GOT3 (cell line): ENCODE results near the gene IRF9.

Source experiments
- DNase-seq: peaks from one replicate; lab custom pipeline; 2025; ENCODE audit warnings: mixed read lengths; lab: John Stamatoyannopoulos, UW

The IRF9 gene

GRCh38 chr14:24149302-24149969 lies 11.6 kb upstream of the IRF9 start:
- no peak for DNase-seq

- DNase-seq: no peak
These were observed 11.0 kb upstream of the IRF9 start for GRCh38 chr14:24150061-24150460.

- DNase-seq: no peak
These were observed 10.5 kb upstream of the IRF9 start for GRCh38 chr14:24150567-24150966.

DNA sequence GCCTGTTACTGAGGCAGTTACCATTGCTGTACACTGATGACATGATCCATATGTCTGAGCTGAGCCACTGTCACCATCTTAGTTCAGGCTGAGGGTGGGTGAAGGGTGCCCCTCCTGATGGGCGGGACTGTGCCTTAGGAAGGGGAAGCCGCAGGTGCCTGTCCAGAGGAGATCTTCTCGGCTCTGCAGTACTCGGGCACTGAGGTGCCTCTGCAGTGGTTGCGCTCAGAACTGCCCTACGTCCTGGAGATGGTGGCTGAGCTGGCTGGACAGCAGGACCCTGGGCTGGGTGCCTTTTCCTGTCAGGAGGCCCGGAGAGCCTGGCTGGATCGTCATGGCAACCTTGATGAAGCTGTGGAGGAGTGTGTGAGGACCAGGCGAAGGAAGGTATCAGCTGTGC lies 10.1 kb upstream of the IRF9 start:
- no peak for DNase-seq

DNA sequence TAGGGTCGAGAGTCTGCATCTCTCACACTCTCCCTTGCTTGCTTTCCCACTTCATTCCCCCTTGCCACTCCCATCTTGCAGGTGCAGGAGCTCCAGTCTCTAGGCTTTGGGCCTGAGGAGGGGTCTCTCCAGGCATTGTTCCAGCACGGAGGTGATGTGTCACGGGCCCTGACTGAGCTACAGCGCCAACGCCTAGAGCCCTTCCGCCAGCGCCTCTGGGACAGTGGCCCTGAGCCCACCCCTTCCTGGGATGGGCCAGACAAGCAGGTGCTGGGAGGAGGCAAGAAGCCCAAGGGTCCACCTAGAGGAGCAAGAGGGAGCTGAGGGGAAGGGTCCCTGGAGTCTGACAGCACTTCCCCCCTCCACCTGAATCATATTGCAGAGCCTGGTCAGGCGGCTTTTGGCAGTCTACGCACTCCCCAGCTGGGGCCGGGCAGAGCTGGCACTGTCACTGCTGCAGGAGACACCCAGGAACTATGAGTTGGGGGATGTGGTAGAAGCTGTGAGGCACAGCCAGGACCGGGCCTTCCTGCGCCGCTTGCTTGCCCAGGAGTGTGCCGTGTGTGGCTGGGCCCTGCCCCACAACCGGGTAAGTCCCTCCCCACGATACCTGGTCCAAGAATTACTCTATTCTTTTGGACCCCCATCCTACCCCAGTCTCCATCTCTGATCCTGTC lies 9.5 kb upstream of the IRF9 start:
- no peak for DNase-seq

DNA sequence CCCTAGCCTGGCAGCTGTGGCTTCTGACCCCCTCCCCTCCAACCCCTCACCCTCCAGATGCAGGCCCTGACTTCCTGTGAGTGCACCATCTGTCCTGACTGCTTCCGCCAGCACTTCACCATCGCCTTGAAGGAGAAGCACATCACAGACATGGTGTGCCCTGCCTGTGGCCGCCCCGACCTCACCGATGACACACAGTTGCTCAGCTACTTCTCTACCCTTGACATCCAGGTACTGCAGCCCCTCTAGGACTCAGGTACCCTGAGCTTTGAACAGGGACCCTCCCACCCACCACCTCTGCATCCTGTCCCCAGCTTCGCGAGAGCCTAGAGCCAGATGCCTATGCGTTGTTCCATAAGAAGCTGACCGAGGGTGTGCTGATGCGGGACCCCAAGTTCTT lies 6.0 kb upstream of the IRF9 start:
- no peak for DNase-seq

DNA sequence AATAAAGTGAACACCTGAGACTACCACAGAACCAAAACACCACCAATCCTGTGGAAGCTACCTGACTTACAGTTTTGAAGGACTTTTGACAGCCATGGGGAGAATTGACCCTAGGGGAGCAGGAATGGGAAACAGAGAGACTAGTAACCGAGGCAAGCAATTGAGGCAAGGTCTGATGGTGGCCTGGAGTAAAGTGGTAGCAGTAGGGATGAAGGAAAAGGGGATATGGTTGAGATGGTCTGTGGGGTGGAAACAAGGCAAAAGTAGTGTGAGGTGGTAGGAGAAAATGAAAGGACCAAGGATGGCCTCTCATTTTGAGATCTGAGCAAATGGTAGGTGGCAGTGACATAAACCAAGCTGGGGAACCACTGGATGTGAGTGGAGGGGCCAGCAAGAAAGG lies 4.2 kb upstream of the IRF9 start:
- no peak for DNase-seq

GRCh38 chr14:24157331-24157730 lies 3.7 kb upstream of the IRF9 start:
- no peak for DNase-seq

- no peak for DNase-seq
These were observed 1.1 kb upstream of the IRF9 start for GRCh38 chr14:24159777-24160498.

DNA sequence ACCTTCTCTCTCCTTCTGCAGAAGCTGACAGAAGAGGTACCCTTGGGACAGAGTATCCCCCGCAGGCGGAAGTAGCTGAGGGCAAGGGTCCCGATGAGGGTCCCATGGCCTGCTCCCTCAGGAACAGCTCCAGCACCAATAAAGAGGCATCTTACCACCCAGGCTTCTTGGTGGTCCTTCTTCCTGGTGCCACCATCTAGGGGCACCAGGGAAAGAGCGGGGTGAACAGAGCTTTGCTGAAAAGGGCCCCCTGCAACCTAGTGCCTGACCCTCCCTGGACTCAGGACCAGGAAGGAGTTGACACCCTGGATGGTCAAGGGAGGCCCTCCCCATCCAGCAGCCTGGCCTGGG lies 591 bp upstream of the IRF9 start:
- no peak for DNase-seq

- DNase-seq: no peak
These were observed 1.0 kb downstream of the IRF9 start for GRCh38 chr14:24162093-24162492.

GRCh38 chr14:24164518-24164991 lies 3.5 kb downstream of the IRF9 start:
- DNase-seq: no peak

DNA sequence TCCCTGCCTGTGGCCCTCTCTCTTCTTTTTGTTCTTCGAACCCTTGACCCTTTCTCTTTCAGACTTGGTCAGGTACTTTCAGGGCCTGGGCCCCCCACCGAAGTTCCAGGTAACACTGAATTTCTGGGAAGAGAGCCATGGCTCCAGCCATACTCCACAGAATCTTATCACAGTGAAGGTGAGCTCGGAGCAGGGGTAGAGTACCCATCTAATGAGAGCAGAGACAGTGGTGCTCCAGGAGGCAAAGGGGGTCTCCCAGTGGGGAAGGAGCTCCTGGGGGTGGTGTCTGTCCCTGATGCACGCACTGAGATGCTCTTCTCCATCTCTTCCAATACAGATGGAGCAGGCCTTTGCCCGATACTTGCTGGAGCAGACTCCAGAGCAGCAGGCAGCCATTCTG lies 4.7 kb downstream of the IRF9 start:
- no peak for DNase-seq

DNA sequence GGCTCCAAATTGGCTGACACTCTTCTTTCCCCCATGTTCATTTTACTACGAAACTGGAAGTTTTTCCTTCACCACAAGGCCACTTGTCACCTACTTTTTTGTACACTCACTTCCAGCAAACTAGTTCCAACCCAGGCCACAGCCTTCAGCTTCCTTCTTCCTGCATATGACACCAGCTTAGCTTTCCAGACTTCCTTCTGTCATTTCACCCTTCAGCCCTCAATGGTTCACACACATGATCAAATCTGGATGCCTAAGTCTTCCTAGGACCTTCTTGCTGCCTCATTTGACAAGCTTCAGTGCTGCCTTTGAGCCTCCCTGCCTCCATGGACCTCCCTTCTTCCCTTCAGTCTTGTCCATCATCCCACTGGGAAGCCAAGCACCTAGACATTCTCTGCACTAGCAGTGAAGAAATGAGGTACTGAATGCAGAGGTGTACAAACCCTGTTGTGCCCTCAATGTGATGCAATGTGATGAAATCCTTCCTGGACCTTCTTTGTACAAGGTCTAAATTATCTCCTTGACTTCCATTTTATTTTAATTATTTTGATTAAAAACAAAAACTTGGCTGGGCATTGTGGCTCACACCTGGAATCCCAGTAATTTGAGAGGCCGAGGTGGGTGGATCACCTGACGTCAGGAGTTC lies 6.5 kb downstream of the IRF9 start:
- DNase-seq: no peak

- DNase-seq: no peak
These were observed 10.6 kb downstream of the IRF9 start, which contains the start of gene REC8 for GRCh38 chr14:24171422-24172260. REC8 (plus strand) TSS chr14:24172080; CDS start chr14:24172553, 473 bp downstream.

DNA sequence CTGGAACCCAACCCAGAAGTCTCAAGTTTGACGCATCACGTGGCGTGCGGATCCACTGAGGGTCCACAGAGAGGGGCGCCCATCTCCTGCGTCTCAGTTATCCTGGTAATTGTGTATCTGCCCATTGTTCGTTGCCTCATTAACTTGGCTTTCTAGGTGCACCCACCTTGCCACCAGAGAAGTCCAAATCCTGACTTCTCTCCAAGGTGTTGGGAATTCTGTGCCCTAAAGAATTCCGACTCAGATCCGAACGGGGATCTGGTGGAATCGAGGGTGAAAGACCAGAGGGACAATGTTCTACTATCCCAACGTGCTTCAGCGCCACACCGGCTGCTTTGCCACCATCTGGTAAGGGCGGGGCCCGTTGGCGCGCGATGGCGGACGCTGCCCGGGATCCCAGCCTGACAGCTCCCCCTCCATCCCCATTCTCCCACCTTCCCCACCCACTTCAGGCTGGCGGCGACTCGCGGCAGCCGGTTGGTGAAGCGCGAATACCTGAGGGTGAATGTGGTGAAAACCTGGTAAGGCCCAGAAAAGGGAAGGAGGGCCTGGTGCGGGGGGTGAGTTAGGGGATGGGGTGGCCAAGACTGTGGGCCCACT lies 11.3 kb downstream of the IRF9 start:
- DNase-seq: no peak

- DNase-seq: no peak
These were observed 11.8 kb downstream of the IRF9 start for GRCh38 chr14:24172871-24173281.

DNA sequence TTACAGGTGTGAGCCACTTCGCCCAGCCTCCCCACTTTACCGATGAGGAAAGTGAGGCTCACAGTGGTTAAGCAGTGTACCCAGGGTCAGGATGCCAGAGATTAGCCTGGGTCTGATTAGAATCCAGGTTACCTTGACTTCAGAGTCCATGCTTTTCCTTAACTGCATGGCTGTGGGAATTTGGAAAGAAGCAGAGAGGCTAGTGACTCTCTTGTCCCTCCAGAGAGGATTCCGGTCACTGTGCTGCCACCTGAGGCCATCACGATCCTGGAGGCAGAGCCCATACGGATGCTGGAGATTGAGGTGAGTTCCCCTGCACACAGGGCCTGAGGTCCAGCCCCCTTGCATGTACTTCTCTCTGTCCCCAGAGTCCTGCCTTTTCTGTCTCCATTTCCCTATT lies 15.5 kb downstream of the IRF9 start:
- no peak for DNase-seq

DNA sequence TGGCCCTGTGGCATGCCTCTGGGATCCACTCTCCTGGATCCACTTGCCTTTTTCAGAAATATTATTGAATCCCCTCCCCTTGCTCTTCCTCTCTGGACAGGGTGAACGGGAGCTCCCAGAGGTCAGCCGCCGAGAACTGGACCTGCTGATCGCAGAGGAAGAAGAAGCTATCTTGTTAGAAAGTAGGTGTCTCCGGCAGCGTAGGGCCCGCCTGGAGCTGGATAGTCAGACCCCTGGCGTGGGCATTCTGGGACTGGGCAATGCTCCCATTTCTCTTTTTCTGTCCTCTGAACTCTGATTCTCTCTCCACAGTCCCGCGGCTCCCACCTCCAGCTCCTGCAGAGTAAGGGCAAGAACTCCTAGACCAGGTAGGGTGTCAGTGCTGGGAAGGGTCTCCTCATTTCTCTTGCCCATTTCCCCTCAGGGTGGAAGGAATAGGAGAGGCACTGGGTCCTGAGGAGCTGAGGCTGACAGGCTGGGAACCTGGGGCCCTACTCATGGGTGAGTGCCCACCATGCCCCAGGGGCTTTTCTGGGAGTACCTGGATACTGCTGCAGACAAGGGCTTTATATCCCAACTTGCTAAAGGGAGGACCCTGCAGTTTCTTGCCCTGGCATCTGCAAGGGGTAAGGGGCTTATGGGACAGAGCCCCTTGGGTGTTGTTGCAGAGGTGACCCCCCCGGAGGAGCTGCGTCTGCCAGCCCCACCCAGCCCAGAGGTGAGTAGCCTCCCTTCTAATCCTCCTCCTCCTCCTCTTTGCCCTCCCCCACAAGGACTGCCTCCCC lies 16.2 kb downstream of the IRF9 start:
- DNase-seq: no peak

GRCh38 chr14:24177891-24178290 lies 16.8 kb downstream of the IRF9 start:
- DNase-seq: no peak
